GM12892 (cell line): ENCODE results near the gene KRT34.

Experiments
- POLR2A ChIP-seq: IDR thresholded peaks from 2 replicates; pipeline ENCODE4 v1.6.1; 2011; ENCODE audit warnings: low read depth, low read length, control low read depth
- POLR2AphosphoS5 ChIP-seq: IDR thresholded peaks from 2 replicates; pipeline ENCODE4 v1.6.1; 2011; ENCODE audit warnings: low read depth, low read length, control low read depth
- TAF1 ChIP-seq: IDR thresholded peaks from 2 replicates; pipeline ENCODE4 v1.6.1; 2011; ENCODE audit warnings: low read depth, mild to moderate bottlenecking, control low read depth, low read length, borderline replicate concordance

DNA sequence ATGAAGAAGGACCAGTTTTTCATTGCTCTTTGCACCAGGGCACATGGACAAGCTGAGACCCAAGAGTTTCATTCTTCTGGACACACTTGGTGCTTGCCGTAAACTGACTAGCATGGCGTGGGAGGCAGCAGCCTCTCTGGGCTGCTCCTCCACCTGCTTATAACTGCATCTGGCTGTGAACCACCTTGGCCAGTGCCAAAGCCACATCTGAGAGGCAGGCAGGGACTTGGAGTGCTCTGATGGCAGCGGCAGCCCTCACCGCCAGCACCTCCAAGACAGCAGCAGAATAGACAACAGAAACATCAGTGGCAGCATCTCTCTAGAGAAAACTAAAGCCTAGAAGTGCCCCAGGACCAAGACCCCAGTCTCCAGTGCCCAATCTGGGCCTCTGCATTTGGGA, 37.6 kb upstream of the KRT34 start:
- TF ChIP-seq POLR2AphosphoS5 (no peak), POLR2A (no peak), TAF1 (no peak)
